GM19025 (cell line): Measurements from ENCODE around the gene RAB3GAP1.
"Not testable (repeated sequence)": the region's sequence is repeated elsewhere in the genome, so short reads cannot be mapped to it uniquely, and the experiment has no call there.

ENCODE experiments used
- ATAC-seq: cut with Tn5 transposase; IDR thresholded peaks from one replicate; pipeline ENCODE4 v1.9.1; 2021; ENCODE audit warnings: mild to moderate bottlenecking, low read depth, moderate library complexity; ENCODE audit not compliant: unreplicated experiment

RAB3GAP1 gene

DNA sequence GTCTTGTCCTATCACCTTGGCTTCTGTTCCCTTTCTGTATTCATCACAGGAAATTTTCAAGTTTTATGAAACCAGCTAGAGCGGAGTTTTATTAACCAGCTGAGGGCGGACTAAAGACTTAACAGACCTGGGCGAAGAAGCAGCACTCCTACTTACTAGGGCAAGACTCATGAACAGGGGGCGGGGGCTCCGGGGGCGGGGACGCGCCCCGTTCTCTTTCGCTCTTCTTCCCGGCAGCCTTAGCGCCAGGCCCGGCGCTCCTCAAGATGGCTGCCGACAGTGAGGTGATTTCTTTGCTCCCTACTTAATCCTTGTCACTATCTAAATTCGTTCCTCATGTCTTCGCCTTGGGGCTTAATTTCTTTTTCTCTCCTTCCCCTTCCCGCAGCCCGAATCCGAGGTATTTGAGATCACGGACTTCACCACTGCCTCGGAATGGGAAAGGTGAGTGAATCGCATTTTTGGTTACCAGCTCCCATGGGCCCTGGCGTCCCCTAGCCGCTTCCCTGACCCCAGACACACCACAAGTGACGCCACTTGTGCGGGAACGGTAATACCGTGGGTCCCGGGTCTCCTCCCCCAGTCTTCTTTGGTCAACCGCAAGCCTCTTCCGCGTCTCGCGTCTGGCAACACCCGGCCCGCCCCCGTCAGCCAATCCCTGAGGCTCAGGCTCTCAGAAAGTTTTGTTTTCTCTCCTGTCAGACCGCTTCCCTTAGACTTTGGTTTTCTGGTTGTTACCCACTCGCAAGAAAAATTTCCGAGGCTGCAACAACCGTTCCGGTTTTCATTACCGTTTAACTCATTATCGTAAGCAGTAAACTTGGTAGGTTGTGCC, at the start of gene RAB3GAP1:
Gene RAB3GAP1, plus strand, starts transcription at position 251 of the 835 bp plus-strand sequence. Its CDS starts 16 bp downstream, at position 267.
- ATAC-seq: peak; percentile 77

DNA sequence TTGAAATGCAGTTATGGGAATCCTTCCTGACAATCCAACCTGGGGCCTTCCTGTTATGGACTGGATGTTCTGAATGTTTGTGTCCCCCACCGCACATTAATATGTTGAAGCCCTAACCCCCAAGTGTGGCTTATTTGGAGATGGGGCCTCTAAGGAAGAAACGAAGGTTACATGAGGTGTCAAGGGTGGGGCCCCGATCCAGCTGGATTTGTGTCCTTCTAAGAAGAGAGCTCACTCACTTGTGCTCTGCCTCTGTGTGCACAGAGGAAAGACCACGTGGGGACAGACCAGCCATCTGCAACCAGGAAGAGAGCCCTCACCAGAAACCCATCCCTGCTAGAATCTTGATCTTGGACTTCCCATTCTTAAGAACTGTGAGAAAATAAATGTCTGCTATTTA, 49.3 kb upstream of the RAB3GAP1 start:
- no peak for ATAC-seq

DNA sequence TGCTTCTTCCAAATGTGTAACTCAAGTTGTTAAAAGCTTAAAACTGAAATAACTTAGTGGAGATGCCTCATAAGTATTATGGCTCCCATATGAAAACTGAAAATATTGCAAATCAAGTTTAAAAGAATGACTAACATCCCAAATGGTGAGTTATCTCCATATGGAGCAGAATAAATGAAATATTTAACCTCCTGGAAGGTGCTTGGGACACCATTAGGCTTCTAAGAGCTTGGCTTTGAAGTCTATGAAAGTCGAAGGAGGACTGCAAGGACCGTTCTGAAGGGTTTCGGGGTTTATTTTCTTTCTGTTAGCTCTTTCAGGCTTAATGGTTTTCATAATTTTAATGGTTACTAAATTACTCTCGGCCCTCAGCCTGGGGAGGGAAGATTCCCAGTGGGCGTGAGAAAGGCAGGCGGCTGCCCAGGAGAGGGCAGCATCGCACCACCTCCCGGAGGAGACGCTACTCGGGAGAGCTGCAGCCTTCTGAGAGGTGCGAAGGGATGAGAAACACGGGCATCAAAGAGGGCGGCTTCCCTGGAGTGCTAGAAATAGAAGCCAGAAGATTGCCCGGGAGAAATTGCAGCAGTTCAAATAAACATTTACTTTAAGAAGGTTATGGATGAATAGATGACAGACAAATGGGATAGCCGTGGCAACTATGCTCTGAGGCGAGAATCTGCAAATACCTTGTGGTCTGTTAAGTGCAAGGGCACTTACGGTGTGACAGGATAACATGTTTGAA, 47.9 kb upstream of the RAB3GAP1 start:
- peak; percentile 81 for ATAC-seq

DNA sequence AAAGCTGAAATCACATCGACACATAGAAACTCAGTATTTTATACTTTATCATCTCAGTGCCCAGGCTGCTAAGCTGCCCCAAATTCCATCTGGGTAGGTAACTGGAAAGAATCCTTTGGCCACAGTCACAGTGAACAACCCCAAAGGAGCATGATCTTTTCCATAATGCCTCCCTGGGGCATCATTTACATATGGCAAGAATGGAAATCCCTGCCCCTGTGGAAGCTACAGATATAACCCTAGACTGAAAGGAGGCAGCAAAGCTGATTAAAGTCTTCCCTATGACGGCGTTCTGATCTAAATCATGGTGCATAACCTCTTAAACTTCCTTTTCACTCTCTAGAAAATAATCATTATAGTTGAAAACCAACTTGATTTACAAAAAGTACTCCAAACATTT, 46.3 kb upstream of the RAB3GAP1 start:
- ATAC-seq: no peak

DNA sequence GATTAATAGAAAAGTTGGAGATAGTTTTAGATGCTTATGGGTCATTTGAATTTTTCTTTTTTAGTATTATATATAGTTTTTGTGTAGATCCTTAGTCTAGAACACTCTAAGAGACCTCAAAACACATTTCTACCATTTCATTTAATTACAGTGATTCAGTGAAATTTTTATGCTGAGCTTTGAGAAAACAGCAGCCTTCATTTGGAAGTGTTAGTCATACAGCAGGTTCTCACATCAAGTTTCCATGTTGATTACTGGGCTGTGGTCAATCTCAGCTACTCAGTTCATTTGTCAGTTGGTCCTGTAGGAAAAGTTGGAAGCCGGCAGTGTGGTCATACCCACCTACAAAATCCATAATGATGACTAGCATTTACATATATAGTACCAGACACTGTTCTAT, 42.8 kb upstream of the RAB3GAP1 start:
- no peak for ATAC-seq

DNA sequence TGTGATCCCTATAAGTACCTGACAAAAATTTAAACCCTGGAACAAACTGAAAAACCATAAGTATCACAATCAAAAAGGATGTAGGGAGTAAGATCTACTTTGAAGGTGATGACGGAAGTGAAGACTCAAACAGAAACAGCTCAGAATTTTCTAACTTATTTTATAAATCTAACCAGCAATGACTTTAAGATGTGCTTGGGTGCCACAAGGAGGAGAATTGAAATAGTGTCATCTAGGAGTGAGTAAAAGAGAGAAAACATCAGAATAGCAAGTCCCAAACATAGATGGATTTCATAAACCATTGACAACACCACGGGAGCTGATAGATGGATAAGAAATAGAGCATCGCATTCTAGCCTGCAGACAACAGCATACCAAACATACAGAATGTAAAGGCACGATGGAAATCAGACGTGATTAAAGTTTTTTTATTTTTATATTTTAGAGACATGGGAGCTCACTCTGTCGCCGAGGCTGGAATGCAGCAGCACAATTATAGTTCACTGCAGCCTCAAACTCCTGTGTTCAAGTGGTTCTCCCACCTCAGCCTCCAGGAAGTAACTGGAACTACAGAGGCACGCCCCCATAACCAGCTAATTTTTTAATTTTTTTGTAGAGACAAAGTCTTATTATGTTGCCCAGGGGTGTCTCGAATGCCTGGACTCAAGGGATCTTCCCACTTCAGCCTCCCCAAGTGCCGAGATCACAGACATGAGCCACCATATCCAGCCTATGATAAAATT, 41.7 kb upstream of the RAB3GAP1 start:
- ATAC-seq: no peak

DNA sequence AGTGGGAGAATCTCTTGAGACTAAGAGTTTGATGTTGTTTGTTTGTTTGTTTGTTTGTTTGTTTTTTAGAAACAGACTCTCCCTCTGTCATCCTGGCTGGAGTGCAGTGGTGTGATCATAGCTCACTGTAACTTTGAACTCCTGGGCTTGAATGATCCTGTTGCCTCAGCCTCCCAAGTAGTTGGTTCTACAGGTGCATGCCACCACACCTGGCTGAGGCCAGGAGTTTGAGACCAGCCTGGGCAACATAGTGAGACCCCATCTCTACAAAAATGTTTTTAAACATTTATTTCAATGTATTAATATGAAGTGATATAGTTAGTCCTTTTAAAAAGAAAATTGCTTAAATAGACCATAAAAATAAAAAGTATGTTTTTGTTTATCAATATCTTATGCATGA, 40.5 kb upstream of the RAB3GAP1 start:
- ATAC-seq: no peak

DNA sequence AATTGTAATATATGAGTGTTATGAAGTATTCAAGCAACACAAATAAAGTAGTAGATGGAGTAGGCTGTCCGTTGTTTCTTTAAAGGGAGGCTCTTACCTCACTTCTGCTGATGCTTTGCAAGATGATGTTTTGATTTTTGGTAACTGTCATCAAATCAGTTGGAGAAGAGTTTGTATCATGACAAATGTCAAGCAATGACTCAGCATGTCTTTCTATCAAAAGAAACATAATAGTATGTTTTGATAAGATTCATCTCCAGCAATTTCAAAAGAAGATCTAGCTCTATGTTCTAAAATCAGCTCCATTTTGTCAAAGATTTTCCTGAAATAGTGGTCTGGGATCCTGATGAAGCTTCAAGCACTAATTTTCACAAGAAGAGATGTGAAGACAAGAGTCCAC, 30.5 kb upstream of the RAB3GAP1 start:
- no peak for ATAC-seq

DNA sequence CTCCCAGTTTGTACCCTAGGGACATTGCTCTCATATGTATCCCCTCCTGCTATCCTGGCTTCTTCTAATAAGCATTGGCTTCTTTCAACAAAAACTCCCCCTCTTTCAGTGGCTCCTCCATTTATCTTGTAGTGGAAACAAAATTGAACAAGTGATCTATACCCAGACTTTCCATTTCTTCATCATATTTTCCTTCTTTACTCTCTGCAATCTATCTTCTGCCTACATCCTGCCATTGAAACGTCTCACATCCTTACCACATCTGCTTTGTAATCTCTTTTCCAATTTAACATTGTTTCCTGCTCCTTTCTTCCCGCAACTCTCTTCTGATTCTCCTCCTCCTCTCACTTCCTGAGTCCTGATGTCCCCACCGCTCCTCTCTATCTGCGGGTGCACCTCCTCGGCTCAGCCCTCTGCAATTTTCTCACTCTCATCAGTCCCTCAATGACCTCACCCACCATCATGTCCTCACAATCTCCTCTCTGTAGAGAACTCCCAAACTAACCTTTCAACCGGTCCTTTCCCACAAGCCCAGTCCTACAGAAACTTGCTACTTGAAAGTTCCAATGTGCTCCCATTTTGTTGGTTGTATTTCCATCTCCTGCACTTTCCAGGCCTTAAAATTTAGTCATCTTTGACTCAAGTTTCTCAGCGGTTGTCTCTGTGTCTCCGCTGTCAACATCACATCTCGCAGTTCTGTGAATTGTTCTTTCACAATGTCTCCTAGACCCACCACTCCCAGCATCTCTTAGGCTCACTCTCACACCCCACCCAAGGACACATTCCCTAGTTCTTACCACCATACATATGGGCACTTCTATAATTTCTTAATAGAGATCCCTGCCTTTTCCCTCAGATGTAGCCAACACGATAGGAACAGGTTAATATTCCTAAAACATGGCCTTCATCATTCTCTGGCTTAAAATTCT, 28.9 kb upstream of the RAB3GAP1 start:
- no peak for ATAC-seq

DNA sequence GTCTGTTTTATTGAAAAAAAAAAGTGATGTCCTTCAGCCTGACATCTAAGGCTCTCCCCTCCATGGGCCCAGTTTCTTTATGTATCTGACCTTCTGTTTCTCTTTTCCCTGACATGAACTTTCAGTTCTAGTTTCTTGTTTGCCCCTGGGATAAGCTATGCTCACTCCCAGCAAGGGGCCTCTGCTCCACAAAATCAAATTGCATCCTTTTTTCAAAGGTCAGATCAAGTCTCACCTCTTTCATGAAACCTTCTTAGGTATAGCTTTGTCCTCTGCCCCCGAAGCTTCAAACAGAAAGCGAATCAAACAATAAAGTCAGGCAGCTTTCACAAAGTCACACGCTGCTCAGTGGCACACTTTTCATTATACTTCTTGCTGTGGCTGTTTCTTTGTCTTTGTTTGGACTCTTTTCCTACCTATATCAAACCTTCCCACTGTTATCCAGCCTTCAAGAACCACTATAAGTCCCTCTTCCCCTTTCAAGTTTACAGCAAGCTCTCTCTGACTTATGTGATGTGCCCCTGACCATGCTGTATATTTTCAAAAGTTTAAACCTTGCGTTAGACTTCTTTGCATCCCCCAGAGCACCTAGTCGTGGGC, 28.1 kb upstream of the RAB3GAP1 start:
- no peak for ATAC-seq

DNA sequence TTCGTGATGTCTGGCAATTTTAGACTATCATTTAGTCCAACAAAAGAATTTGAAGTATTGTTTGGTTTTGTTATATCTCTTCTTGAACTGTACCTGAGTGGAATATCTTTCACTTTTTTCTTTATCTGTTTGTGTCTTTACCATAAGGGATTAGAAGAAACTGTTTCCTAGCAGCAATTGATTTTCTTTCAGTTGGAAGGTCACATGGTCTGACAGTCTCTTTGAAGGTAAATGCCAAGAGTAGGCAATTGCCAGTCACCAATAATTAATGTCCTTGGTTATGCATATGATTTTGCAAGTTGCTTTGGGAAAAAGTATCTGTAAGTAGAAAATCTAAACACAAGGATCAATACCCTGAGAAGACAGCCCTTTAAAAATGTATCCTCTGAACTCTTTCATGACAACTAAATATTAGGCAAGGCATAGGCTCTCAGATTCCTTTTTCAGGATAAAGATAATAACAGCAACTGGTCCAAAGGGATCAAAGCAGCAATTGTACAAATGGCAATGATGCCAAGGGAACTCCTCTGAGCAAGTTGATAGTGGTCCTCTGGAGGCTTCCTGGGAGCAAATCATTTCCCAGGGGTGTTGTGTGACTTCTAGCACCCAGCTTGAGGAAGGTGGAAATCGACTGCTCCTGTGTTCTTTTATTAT, 22.5 kb upstream of the RAB3GAP1 start:
- no peak for ATAC-seq

DNA sequence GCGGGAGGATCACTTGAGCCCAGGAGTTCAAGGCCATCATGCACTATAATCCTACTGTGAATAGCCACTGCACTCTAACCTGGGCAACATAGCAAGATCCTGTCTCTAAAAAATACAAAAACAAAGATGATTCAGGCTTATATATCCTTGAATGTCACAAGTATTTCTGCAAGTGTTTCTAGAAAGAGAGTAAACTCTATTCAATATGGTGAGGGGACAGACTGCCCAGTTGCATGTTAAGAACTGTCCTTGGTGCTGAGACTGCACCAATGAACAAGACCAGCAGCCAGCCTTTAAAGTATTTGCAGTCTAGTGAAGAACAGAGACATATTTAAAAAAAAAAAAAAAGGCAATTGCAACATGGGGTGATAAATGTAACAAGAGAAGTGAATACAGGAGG, 21.3 kb upstream of the RAB3GAP1 start:
- ATAC-seq: no peak

DNA sequence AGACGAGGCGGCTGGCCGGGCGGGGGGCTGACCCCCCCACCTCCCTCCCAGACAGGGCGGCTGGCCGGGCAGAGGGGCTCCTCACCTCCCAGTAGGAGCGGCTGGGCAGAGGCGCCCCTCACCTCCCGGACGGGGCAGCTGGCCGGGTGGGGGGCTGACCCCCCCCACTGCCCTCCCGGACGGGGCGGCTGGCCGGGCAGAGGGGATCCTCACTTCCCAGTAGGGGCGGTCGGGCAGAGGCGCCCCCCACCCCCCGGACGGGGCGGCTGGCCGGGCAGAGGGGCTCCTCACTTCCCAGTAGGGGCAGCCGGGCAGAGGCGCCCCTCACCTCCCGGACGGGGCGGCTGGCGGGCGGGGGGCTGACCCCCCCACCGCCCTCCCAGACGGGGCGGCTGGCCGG, 18.9 kb upstream of the RAB3GAP1 start:
- not testable (repeated sequence) for ATAC-seq

DNA sequence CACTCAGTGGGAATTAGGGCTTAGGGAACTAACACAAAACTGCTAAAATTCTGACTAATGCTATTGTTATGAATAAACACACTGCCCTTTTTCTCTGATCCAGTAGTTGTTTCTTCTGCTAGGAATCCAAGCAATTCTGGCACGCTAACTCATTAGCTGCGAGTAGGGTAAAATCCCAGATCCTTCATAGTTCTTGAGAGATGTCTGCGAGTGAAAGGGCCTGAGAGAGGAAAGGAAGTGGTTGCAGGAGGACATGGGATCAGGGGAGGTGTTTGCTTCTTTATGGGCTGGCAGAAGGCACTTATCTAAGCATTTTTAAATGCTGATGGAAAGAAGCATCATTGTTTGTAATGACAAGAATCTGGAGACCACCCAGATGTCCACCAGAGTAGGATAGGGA, 14.3 kb upstream of the RAB3GAP1 start:
- no peak for ATAC-seq

DNA sequence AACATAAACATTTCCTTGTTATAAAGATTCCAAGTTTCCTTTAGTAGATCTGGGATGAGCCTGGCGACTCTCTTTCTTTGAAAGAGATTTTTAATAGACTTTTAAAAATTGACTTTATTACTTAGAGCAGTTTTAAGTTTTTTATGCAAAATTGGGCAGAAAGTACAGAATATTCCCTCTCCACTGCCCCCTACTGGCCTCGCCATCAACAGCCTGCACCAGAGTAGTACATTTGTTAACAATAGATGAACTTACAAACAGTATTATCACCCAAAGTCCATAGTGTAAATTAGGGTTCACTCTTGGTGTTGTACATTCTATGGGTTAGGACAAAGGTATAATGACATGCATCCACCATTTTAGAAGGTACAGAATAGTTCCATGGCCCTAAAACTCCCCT, 8.7 kb upstream of the RAB3GAP1 start:
- no peak for ATAC-seq

DNA sequence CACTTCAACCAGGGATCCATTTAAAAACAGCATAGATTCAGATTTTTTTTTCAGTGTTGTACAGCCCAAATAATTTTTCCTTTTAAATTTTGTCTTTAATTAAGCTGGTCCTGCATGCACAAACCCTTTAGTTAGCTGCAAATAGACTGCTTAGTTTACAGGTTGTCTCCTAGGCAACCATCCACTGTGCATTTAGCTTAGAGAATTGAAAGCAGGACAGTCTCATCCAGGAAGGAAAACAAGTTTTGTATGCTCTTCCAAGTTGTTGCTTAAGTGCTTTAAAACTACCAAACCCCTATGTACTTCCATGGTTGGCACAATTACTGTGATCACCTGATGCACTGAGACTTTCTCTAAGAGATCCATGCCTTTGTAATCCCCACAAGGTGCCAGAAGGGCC, 4.8 kb upstream of the RAB3GAP1 start, which contains the start of gene MAP3K19:
Gene MAP3K19, minus strand, starts transcription at position 148 of the 400 bp plus-strand sequence. CDS start 22,800 bp downstream, outside the sequence.
- ATAC-seq: no peak

DNA sequence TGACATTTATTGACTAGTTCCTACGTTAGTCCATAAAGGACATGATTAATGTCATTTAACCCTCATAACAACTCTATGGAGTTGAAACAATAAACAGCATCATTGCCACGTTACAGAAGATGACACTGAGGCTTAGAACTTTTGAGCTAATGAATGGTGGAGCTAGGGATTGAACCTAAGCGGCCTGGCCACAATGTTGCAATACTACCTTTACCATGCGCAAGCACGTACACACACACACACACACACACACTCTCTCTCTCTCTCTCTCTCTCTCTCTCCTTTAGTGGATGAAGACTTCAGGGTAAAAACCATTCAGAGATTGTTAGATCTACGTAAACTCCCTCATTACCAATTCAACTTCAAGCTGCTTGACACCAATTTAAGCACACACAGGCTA, 4.0 kb upstream of the RAB3GAP1 start:
- no peak for ATAC-seq

DNA sequence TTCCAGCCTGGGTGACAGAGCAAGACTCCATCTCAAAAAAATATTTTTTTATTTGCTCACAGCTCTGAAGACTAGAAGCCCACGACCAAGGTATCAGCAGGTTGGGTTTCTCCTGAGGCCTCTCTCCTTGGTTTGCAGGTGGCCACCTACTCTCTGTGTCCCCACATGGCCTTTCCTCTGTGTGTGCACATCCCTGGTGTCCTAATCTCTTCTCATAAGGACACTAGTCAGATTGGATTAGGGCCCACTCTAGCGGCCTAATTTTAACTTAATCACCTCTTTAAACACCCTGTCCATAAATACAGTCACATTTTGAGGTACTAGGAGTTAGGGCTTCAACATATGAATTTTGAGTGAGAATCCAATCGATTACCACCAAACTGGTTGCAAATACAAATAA, 2.0 kb upstream of the RAB3GAP1 start:
- ATAC-seq: no peak

DNA sequence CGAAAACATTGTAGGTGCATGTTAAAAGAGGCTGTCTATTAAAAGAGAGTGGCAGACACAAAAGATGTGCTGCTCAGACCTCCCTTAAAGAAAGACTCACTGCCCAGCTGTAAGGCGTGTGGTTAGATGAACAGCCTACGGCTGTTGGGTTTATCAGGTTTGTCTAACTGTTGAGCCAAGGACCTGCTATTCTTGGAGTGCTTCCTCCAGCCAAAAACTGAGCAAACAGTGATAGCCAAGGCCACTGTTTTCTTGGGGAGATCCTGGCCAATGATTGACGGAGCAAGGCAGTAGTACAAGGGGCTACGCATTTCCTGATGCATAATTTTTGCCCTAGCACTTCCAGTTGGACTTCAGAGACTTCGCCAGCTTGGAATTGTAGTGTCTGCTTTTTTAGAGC, 1.4 kb upstream of the RAB3GAP1 start:
- ATAC-seq: no peak
